NCI-H748 (cell line): ENCODE data around the gene SLC36A4.
"Not testable (repeated sequence)": the region's sequence is repeated elsewhere in the genome, so short reads cannot be mapped to it uniquely, and the experiment has no call there.

ENCODE experiments used
- DNase-seq: peaks from one replicate; lab custom pipeline; 2025; ENCODE audit not compliant: unreplicated experiment; lab: John Stamatoyannopoulos, UW

The SLC36A4 gene

GRCh38 chr11:93194673-93195291, 3.0 kb downstream of the SLC36A4 start:
- DNase-seq, result no peak

- no peak for DNase-seq
Observed at GRCh38 chr11:93193731-93194130, 4.1 kb downstream of the SLC36A4 start.

DNA sequence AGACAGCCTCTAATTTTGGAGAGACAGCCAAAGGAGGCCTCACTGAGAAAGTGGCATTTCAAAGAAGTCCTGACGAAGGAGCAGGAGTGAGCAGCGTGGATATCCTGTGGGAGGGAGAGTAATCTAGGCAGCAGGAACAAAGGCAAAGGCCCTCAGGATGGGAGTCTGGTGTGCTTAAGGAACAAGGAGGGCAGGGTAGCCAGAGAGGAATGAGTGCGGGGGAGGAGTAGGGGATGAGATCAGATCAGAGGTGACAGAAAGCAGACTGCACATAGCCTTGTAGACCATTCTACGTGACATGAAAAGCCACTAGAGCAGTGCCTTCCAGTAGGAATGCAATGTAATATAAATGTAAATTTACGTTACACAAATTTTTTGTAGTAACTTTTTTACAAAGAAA, 5.6 kb downstream of the SLC36A4 start:
- DNase-seq, result no peak

DNA sequence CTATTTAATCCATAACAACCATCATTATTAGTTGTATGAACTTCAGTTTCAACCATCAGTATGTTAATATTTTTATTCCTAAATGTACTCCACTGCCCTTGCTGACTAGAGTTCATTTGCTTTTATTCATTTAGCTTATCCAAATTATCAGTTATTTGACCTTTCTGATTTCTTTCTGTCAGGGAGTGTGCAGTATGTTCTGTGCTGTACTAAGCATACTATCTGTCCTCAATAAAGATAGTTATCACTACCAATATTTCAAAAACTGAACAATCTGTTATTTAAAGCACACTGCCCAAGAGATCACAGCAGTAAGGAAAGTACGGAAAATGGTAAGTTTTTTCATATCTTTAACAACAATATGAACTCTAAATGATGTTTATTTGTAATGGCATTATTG, 8.3 kb downstream of the SLC36A4 start:
- no peak for DNase-seq

- no peak for DNase-seq
Observed at GRCh38 chr11:93188726-93189125, 9.1 kb downstream of the SLC36A4 start.

- DNase-seq, result no peak
Observed at GRCh38 chr11:93187290-93187689, 10.5 kb downstream of the SLC36A4 start.

DNA sequence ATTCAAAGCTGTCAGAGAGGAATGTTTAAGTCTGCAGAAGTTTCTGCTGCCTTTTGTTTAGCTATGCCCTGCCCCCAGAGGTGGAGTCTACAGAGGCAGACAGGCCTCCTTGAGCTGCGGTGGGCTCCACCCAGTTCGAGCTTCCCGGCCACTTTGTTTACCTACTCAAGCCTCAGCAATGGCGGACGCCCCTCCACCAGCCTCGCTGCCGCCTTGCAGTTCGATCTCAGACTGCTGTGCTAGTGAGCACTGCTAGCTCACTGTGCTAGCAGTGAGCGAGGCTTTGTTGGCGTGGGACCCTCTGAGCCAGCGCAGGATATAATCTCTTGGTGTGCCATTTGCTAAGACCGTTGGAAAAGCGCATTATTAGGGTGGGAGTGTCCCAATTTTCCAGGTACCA, 19.9 kb downstream of the SLC36A4 start:
- not testable (repeated sequence) for DNase-seq

DNA sequence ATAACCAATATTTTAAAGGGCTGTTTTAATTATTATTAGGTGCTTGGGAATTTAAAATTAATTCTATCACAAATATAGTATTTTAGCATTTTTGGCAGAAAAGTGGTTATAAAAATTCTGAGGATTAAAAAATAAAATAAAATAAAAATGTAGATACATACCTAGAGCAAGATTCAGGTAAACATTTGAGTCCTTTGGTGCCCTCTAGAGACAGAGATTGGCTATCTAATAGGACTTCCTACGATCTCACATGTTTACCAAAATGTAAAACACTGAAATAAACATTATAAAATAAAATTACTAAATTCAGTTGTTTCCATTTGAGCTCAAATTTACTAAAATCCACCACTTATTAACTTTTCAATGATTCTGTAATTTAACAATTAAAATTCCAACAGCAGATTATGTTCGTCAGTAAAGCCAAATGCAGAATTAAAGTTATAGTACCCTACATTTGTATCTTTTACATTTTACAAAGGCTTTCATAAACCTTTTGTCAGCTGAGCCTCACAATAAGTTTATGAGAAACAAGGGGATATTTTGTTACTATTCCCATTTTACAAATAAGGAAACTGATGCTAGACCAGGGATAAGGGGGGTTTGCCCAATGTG, 27.7 kb downstream of the SLC36A4 start:
- peak; percentile 10 for DNase-seq

- DNase-seq, result no peak
Observed at GRCh38 chr11:93169143-93169542, 28.6 kb downstream of the SLC36A4 start.

GRCh38 chr11:93166862-93167261, 30.9 kb downstream of the SLC36A4 start:
- no peak for DNase-seq

GRCh38 chr11:93166194-93166593, 31.6 kb downstream of the SLC36A4 start:
- no peak for DNase-seq

DNA sequence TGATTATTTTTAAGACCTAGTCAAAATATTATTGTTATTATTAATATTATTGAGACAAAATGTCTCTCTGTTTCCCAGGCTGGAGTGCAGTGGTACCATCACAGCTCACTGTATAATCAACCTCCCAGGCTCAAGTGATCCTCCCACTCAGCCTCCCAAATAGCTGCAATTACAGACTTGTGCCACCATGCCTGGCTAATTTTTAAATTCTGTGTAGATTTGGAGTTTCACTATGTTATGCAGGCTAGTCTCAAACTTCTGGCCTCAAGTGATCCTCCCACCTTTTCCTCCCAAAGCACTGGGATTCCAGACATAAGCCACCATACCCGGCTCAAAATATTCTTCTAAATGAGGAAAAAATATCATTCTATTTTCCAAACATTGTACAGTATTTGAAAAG, 37.0 kb downstream of the SLC36A4 start:
- no peak for DNase-seq

GRCh38 chr11:93160156-93160555, 37.6 kb downstream of the SLC36A4 start:
- DNase-seq, result no peak

DNA sequence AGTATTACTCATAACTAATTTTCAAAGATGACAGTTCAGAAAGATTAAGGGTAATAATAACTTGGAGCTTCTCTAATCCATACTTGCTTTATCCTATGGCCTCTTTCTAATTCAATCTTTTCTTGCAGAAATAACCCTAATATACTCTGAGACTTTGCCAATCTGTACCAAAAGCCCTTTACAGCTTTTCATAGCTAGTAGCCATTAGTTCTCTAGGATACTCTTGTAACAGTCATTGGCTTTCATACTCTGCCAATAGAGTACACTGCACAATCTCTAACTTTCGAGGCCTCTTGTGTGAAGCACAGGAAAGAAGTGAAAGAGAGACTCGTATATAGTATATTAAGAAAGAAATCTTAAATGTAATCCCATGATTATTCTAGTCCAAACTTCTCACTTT, 38.1 kb downstream of the SLC36A4 start:
- no peak for DNase-seq

GRCh38 chr11:93155738-93156137, 42.1 kb downstream of the SLC36A4 start:
- no peak for DNase-seq

DNA sequence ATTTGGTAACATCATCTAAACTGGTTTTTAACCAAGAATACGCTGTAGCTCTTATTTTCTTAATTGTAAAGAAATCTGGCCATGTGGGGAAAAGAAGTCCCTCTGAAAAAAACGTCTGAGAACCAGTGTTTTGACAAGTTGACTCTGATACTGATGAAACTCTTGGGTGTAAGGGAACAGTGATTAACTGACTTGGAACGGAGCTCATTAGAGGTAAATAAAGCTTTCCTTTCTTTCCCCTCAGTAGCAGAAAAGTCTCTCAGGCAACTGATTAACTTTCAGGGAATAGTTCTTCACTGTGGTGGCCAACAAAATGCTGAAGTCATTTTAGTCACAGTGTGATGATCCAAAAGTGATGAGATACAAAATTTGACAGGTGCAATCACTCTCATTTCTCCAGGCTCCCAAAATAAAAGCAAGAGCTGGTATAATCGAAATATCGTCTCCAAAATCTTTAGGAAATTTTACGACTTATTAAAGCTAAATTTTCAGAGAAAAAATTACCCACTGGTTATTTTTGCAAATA, 52.3 kb downstream of the SLC36A4 start:
- no peak for DNase-seq

GRCh38 chr11:93143800-93144199, 54.0 kb downstream of the SLC36A4 start:
- DNase-seq, result no peak

- no peak for DNase-seq
Observed at GRCh38 chr11:93143186-93143585, 54.6 kb downstream of the SLC36A4 start.

GRCh38 chr11:93133488-93134109, 64.2 kb downstream of the SLC36A4 start:
- DNase-seq, result peak; percentile 1

- DNase-seq, result no peak
Observed at GRCh38 chr11:93132836-93133235, 65.0 kb downstream of the SLC36A4 start.

- DNase-seq, result peak; percentile 72
Observed at GRCh38 chr11:93131709-93132108, 66.1 kb downstream of the SLC36A4 start.

- no peak for DNase-seq
Observed at GRCh38 chr11:93128574-93128973, 69.2 kb downstream of the SLC36A4 start.
